NCI-H69 (cell line): Measurements from ENCODE around the gene JAG1.

ENCODE experiments used
- DNase-seq: peaks from one replicate; lab custom pipeline; 2025; lab: John Stamatoyannopoulos, UW

JAG1 gene

DNA sequence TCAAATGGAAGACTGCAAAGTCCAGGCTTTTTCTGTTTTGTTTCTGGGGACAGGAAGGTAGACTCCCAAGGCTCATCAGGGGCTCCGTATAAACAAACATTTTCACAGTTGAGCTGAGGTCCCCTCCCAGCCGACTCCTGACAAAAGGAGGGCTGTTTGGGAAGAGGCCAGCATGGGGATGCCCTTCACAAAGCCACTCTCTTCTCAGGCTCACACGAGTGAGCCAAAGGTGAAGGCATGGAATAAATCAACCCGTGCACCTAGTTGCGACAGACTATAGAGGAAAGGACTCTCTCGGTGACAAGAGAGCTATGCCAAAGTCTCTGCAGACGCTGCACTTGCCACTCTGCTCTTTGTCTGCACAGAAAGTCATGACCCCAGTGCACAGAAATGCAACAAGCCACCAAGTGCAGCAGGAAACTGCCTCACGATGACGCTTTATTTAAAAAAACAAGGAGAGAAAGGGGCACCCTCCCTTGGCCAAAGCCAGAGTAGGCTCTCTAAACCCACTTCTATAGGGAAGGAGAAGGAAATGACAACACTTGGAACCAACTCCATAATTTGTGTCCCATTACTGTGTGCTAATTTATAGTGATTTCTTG, 21.0 kb downstream of the JAG1 start:
- DNase-seq = peak; percentile 16

- no peak for DNase-seq
Observed at GRCh38 chr20:10652185-10652584, 21.6 kb downstream of the JAG1 start.

GRCh38 chr20:10651227-10651990, 22.4 kb downstream of the JAG1 start:
- DNase-seq = no peak

DNA sequence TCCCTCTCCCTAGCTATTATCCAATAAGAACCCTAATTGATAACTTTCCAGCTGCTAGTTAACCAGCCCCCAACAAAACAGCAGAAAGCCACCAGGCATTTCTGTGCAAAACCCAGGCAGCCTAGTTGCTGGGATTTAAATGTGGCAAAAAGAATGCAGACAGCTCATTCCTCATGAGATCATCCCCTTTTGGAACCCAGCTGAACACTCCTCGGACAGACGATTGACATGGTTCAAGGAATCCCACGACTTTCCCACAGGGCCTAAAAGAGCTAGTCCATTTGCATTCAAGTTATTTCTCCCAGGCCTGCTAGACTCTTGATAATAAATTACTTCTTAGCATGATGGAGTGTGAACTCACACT, 24.0 kb downstream of the JAG1 start:
- no peak for DNase-seq

GRCh38 chr20:10649080-10649796, 24.6 kb downstream of the JAG1 start:
- no peak for DNase-seq

GRCh38 chr20:10648651-10649050, 25.1 kb downstream of the JAG1 start:
- DNase-seq = no peak

DNA sequence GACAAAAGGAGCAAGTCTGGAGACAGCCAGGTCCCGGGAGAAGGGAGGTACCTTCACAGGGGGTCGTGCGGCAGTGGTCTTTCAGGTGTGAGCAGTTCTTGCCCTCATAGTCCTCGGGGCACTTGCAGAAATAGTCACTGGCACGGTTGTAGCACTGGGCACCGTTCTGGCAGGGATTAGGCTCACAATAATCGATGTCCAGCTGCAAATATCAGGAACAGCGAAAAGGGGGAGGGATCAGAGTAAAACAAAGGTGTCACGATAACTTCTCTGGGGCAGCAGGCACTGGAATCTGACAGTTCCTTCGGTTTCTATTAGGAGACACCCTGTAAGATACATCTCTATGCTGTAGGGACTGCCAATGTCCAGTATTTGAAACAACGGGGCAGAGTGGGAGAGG, 25.9 kb downstream of the JAG1 start:
- DNase-seq = no peak

DNA sequence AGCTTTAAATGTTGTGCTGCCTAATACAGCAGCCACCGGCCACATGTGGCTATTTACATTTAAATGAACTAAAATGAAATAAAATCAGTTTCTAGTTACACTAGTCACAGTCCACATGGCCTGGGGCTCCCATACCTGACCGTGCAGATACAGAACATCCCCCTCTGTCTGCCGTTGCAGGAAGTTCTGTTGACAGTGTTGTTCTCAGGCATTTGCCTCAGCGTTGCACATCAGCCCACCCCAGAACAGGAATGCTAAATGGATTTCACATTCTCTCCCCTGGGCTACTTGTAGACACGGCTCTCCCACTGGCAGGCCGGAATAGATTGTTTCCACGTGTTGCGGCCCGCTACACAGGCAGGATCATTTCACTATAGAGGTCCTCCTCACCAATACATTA, 26.3 kb downstream of the JAG1 start:
- peak; percentile 30 for DNase-seq

GRCh38 chr20:10646886-10647420, 26.8 kb downstream of the JAG1 start:
- no peak for DNase-seq

DNA sequence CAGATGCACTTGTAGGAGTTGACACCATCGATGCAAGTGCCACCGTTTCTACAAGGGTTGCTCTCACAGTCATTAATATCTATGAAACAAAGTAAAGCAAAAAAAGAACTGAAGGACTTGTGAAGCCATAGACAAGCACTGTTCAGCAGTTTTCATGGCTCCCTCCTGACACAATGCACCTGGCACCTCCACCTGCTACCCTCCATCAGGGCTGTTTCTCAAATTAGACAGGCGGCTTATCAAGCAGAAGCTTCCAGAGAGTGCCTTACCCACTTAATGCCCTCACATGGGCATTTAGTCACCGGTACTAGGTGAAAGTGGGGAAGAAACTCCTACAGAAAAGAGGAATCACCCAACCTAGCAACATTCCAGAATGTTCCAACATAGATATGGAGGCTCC, 27.8 kb downstream of the JAG1 start:
- DNase-seq = no peak

- no peak for DNase-seq
Observed at GRCh38 chr20:10645205-10645570, 28.6 kb downstream of the JAG1 start.

GRCh38 chr20:10644458-10645204, 29.2 kb downstream of the JAG1 start:
- DNase-seq = peak; percentile 84

DNA sequence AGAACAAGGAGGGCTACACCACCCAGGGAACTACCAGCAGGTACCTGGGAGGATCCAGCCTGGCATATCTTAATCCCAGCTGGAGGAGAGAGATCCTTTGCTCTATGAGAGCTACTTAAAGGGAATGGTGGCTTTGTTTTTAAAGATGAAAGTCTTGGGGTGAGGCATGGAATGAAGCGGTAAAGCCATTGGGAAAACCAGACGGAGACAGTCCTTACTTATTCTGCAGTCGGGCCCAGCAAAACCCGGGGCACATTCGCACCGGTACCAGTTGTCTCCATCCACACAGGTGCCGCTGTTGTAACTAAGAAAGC, 30.3 kb downstream of the JAG1 start:
- DNase-seq = no peak

DNA sequence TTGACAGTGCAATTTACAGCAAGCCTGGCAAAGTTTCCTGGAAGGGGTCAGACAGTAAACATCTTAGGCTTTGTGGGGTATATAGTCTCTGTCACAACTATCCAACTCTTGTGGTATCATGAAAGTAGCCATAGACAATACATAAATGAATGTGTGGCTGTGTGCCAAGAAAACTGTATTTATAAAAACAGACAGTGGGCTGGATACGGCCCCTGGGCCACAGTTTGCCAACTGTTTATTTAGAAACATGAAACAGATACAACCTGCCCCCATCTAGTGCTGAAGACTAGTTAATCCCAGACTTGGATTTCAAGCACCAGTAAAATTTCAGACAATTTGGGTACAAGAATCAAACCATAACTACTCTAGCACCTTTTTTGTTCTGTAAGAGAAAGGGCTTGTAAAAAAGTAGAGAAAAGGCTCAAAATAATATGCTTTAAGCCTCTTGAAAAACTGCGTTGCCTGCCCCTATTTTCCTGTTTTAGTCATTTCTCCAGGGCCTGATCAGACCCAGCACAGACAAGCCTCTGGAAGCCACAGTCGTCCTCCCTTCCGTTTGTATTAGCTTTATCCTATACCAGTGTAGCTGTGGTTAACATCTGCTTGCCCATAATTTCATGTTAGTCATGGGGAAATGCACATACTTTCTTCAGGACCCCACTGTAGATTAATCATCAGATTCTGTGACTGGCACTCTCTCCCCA, 30.8 kb downstream of the JAG1 start:
- DNase-seq = peak; percentile 80

GRCh38 chr20:10641893-10642292, 31.9 kb downstream of the JAG1 start:
- peak; percentile 20 for DNase-seq

GRCh38 chr20:10641467-10641866, 32.3 kb downstream of the JAG1 start:
- DNase-seq = no peak

GRCh38 chr20:10640897-10641296, 32.9 kb downstream of the JAG1 start:
- no peak for DNase-seq

DNA sequence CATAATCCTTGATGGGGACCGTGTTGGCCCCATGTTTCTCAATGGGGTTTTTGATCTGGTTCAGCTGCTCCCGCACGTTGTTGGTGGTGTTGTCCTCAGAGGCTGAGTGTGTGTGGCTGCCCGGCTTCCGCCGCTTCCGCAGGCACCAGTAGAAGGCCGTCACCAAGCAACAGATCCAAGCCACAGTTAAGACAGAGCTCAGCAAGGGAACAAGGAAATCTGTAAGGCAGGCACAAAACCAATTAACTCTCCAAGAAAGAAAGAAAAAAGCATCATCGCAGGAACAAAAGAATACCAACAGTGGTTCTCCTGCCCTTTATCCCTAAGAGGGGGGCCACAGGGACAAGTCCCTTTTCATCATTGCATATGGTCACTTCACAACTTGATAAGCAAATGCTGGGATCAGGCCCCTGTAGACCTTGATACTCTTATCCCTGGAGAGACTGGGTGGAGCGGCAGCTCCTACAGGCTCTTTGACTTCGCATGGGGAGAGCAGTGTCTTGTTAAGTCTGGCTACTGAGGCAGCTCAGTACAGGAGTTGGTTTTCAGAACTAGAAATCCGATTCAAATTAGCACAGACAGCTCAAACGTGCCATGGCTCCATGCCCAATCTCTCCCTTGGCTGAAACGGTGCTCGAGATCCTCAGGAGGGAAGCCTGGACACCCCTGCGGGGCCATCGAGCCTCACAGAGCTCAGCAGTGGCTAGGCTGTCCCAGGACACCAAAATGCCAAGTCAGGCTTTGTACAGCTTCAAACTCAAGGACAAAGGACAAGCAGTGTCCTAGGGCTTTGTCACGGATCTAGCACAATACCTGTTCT, 33.9 kb downstream of the JAG1 start:
- DNase-seq = no peak

DNA sequence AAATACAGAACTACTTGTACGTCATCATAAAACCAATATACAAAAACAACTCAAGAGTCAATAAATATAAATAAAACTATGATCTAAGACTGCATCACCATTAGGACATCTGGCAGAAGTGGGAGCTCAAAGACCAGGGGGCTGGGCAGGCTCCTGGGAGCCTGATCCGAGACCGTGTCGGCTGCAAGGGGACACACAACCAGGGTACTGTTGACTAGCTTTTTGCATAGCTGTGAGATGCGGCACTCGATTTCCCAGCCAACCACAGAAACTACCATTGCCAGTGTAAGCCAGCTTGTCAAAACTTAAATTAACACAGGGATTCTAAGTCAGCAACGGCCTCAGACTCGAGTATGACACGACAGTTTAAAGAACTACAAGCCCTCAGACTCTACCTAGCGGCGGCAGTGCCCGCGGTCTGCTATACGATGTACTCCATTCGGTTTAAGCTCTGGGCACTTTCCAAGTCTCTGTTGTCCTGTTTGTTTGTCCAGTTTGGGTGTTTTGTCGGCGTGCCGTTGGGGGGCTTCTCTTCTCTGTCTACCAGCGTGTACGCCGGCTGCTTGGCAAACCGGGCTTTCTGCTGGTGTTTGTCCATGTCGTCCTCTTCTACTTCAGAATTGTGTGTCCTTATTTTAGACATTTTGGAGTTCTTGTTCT, 34.6 kb downstream of the JAG1 start:
- DNase-seq = no peak

DNA sequence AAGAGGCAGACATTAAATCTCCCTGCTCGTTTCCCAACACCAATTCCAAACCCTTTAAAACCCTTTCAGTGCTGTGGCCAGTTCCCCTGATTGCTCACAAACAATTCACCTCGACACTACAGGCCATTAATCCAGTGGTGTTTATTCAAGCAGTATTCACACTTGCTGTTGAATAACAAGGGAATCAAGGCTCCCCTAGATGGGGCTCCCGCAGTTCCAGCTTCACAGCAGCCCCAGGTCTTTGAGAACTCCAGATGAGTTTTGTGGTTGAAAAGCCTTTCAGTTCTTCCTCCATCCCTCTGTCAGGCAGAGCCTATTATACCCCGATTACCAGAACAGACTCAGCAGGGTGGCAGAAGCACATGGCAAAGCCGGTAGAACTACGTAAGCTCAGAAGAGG, 36.2 kb downstream of the JAG1 start:
- peak; percentile 53 for DNase-seq
